HG02798 (cell line): Measurements from ENCODE around the gene PRKCG.

ENCODE experiments used
- ATAC-seq: cut with Tn5 transposase; IDR thresholded peaks from one replicate; pipeline ENCODE4 v1.9.1; 2021; ENCODE audit warnings: mild to moderate bottlenecking; ENCODE audit not compliant: unreplicated experiment, poor library complexity

PRKCG gene

DNA sequence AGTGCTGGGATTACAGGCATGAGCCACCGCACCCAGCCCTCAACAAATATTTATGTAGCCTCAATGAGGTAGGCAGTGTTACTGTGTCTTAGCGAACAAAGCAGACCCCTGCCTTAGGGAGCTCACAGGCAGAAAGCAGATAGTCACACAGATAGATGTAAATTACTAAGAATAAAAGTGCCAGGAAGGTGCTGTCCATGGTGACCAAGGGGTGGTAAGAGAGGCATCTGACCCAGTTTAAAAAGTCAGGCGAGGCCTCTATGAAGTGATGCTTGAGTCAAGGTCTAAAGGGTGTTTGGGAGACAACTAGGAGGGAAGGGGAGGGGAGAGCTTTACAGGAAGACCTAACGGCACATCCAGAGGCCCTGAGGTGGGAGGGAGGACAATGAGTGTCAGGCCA lies 14.7 kb downstream of the PRKCG start:
- ATAC-seq, result no peak

DNA sequence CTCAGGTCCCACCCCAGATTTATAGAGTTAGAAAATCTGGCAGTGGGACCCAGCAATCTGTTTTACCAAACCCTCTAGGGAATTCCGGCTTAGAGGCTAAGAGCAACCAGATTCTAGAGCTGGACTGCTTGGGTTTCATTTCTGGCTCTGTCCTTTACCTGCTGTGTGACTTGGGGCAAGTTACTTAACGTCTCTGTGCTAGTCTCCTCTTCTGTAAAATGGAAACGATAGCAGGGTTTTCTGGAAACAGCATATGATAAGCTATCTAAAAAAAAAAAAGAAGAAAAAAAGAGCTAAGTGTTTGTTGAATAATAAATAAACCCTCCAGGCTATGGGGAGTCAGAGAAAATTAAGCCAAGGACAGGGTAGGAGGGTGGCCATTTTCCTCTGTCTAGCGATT lies 15.5 kb downstream of the PRKCG start:
- no peak for ATAC-seq

DNA sequence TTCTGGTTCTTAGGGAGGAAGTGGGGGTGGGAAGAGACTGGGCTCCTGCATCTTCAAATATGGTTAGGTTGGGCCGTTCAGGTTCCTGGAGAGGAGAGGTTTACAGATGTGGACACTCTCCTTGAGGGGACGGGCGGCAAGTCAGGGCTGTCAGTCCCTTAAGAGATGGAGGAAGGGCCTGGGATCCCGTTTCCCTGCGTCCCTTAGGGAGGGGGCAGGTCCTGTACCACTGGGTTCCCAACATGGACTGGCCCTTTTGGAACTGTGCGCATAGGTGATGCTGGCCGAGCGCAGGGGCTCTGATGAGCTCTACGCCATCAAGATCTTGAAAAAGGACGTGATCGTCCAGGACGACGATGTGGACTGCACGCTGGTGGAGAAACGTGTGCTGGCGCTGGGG lies 16.2 kb downstream of the PRKCG start:
- no peak for ATAC-seq

DNA sequence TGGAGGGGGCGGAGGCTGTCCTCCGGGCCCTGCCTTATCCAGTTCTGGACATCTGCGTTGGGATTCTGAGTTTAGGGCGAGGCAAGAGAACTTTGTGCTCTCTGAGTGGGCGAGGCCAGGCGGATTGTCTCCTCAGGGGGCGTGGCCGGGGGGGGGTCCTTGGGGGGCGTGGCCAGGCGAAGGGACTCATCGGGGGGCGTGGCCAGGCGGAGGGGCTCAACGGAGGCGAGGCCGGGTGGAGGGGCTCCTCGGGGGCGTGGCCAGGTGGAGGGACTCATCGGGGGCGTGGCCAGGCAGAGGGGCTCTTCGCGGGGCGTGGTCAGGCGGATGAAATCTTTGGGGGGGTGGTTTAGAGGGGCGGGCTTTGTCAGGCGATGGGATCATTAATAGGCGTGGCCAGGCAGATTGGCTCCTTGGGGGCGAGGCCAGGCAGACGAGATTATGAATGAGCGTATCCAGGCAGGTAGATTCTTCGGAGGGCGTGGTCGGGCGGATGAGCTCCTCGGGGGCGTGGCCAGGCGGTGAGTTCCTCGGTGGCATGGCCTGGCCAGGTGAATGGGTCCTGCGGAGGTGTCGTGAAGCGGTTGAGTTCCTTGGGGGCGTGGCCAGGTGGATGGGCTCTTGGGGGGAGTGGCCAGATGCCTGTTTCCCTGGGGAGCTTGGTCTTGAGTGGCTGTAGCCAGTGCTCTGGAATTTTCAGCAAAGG lies 16.8 kb downstream of the PRKCG start:
- ATAC-seq, result no peak

DNA sequence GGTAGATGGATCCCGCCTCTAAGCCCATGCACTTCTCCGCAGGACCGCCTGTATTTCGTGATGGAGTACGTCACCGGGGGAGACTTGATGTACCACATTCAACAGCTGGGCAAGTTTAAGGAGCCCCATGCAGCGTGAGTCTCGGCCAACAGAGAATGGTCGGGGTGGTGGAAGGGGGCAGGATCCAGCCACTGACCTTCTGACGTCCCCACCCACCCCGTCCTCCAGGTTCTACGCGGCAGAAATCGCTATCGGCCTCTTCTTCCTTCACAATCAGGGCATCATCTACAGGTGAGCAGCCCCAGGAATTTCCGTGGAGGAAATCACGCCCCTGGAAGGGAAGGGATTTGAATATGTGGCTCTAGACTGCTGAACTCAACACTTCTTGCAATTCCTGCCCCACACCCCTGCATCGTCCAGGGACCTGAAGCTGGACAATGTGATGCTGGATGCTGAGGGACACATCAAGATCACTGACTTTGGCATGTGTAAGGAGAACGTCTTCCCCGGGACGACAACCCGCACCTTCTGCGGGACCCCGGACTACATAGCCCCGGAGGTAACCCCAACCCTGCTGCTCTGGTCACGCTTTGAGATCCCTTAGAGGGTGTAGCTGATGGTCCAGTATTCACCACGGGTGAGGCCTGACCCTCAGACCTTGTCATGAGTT lies 18.3 kb downstream of the PRKCG start:
- no peak for ATAC-seq

DNA sequence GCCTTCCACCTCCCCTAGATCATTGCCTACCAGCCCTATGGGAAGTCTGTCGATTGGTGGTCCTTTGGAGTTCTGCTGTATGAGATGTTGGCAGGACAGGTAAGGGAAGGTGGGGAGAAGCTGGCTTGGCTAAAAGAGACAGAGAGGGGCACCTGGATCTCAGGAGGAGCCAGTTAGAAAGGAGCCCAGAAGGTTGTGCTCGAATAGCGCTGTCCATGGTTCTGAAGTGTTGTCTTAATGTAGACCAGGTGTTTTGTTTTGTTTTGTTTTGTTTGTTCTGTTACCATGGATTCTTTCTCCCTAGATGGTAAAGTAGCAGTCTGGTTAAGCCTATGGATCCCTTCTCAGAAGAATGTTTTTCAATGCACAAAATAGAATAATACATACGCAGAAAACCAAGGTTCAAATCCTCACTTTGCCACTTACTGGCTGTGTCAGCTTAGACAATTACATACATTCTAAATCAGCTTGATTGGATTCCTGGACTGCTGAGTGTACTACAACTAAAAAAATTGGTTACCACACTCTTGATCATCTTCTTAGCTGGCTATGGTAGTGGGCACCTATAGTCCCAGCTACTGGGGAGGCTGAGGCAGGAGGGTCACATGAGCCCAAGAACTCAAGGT lies 21.2 kb downstream of the PRKCG start:
- ATAC-seq, result no peak

DNA sequence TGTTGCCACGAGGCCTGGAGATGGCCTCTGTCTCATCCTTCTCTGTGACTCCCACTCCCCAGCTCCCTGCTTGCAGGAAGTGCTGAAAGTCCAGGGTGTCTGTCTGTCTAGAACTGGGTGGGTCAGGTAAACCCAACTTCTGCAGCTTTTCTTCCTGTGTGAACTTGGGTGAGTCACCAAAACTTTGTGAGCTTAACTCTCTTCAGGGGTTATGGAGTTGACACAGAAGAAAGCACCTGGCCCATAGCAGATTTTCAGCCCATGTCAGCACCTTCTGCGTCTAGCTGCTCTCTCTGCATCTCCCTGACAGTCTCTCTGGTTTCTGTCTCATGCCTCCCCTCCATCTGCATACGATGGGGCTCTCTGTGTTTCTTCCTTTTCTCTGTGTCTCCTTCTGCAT lies 22.9 kb downstream of the PRKCG start:
- ATAC-seq, result no peak

DNA sequence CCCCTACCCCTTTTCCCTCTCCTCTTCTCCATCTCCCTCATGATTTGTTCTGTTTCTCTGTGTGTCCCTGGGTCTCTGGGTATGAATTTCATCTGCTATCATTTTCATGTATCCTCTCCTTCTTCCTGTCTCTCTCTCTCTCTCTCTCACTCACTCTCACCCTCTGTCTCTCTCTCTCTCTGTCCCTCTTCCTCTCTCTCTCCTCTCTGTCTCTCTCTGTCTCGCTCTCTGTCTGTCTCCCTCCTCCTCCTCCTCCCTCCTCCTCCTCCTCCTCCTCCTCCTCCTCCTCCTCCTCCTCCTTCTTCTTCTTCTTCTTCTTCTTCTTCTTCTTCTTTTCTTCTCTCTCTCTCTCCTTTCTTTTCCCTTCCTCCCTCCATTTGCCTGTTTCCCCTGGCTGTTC lies 23.8 kb downstream of the PRKCG start:
- ATAC-seq, result no peak

DNA sequence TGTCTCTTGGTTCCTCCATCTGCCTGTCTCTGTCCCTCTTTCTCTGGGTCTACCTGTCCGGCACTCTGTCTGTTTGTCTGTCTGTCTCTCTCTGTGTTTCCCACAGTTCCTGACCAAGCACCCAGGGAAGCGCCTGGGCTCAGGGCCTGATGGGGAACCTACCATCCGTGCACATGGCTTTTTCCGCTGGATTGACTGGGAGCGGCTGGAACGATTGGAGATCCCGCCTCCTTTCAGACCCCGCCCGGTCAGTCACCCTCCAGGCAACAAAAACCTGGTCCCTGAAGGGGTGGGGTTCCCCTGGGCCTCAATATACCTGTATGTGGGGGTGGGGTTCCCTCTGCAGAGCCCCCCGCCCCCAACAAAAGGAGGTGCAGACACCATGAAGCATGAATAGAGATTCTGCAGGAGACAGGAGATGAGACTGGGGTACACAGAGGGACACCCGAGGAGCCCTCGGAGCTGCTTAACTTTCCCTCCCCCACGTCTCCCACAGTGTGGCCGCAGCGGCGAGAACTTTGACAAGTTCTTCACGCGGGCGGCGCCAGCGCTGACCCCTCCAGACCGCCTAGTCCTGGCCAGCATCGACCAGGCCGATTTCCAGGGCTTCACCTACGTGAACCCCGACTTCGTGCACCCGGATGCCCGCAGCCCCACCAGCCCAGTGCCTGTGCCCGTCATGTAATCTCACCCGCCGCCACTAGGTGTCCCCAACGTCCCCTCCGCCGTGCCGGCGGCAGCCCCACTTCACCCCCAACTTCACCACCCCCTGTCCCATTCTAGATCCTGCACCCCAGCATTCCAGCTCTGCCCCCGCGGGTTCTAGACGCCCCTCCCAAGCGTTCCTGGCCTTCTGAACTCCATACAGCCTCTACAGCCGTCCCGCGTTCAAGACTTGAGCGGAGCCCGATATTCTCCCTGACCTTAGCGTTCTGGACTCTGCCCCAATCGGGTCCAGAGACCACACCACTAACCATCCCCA lies 24.5 kb downstream of the PRKCG start:
- no peak for ATAC-seq

DNA sequence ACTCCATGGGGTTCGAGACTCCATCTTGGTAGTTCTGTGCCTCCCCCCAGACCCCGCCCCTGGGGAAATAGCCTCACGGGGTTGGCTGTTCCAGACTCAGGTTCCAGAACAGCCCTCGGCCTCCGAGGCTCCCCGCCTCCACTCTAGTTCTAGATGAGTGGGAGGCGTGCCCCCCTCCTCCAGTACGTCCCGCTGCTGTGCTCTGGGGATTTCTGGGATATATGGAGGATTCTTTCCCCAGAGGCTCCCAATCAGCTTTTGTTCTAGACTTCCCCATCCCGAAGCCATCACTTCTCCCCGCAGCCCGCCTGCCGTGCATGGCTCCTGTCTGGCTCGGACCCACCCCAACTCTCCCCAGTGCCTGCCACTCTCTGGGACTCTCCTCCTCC lies 25.2 kb downstream of the PRKCG start:
- no peak for ATAC-seq

DNA sequence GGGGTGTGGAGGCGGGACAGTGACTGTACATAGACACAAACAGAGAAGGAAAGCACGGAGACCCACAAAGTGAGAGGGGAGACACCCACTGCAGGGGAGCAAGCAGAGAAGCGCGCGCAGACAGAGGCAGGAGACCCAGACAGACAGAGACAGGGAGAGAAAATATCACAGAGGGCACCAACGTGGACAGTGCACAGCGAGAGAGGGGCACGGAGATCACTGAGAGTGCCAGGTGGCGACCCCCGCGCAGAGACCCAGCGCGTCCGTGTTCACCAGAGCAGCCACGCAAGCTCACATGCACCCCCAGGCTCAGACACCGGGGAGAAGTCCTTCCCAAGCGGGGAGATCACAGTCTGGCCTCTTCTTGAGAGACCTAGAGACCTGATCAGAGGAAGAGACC lies 25.7 kb downstream of the PRKCG start:
- no peak for ATAC-seq

DNA sequence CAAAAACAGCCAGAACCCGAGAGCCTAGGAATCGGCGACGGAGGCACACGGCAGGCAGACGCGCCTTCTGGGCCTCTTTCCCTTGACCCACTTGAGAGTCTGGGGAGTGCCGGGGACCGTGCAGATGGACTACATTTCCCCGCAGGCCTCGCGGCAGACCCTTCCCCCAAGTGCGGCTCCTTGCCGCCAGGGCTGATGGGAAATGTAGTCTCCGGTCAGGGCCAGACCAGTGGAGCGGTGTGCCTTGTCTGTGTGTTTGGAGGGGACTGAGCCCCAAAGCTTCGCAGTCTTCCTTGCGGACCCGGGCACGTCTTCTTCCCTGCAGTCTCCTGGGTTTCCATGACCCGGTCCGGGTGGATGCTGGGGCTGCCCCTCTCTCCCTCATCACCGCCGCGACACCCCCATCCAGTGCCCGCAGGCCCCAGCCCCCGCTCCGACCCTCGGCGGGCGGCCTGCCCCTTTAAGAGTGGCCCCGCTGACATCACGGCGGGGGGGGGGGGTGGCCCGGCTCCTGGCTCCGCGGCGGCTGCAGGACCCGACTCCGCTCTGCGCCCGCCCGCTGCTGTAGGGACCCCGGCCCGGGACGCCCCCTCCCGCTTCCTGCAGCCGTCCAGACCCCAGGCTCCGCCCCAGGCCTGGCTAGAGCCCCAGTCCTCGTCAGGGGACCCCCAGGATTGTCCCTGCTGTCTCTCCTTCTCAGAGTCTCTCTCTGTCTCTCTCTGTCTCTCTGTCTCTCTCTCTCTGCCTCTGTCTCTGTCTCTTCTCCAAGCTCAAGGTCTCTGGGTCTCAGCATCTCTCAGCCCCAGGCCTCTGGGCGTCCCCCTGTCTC lies 26.3 kb downstream of the PRKCG start:
- ATAC-seq, result no peak

DNA sequence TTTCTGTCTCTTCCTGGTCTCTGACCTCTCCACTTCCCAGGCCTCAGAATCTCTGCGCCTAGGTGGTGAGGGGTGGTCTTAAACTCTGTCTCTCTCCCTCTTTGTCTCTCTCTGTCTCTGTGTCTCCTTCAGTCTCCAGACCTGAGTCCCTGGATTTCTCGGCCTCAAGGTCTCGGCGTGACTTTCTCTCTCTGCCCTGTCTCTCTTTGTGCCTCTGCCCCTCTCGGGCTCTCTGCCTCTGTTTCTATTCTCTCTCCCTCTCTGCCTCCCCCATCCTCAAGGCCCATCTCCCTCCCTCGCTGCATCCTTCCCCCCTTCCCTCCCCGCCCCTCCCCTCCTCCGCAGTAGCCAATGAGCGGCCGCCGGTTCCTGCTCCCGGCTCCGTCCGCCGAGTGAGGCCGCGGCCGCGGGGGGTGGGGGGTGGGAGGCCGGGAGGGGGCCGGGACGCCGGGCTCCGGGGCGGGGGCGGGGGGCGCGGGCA lies 27.0 kb downstream of the PRKCG start, which contains the start of gene CACNG7:
Gene CACNG7 (plus strand): TSS at position 344 of the 481 bp plus-strand sequence. CDS start 3,554 bp downstream, outside the sequence.
- no peak for ATAC-seq

DNA sequence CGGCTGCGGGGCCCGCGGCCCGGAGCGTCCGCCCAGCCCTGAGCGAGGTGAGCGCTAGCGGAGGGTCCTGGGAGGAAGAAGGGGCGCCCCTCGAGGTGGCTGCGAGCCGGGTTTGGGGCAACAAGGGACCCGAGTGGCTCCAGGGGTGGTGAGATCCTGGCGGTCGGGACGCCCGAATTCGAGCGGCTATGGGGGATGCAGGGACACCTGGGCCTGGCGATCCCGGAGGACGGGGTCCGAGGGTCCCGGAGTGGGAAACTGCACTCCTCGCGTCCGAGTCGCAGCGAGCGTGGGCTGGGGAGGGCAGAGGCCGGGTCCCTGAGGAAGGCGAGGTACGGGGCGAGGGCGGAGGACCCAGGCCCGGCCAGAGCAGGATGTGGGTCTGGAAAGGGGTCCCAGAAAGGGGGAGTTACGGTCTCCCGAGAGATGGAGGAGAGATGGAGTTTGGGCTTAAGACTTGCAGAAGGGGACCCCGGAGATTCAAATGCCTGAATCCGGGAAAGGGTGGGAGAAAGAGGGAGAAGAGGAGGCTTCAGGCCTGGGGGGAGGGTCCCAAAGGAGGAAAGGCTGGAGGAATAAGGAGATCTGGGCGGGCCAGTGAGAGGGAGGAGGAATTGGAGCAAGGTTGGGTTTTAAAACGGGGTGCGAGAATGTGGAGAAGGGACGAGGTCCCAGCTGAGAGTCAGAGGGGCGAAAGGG lies 27.6 kb downstream of the PRKCG start:
- no peak for ATAC-seq

DNA sequence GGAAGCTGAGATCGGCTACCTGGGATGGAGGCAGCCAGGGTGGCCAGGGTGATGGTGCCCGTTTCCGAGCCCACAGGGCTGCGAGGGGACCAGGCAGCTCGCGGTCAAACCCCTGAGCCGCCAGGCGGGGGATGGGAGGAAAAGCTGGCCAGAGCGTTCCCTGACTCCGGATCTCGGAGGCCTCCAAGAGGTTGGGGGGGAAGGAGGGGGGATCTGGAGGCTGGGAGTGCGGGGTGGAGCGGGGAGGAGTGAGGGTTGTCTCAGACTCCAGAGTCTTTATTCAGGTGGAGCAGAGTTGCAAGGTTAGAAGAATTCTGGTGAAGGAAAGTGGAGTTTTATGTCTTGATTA lies 28.1 kb downstream of the PRKCG start:
- no peak for ATAC-seq

DNA sequence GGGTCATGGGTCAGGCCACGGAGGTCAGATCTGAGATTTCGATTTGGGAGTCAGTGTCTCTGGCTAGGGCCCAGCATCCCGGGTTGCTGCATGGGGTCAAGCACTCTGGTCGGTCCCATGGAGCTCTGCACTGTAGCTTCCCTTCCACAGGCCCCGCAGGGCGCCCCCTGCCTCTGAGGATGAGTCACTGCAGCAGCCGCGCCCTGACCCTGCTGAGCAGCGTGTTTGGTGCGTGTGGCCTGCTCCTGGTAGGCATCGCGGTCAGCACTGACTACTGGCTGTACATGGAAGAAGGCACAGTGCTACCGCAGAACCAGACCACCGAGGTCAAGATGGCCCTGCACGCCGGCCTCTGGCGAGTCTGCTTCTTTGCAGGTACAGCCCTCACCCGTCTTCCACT lies 30.7 kb downstream of the PRKCG start:
- ATAC-seq, result no peak

DNA sequence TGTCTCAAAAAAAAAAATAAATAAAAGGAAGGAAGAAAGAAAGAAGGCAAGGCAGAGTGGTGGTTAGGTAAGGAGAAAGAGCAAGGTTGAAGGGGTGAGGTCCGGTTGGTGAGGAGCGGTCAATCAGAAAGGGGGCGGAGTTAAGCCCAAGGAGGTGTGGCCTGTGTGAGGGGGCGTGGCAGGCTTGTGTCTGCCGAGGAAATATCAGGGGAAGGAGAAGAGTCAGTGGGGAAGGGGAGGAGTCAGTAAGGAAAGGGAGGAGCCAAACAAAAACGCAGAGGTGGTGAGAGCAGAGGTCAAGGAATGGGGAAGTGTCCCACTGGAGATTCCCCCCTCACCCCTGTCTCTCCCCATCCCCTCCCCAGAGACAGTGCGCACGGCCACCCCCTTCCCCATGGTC lies 33.0 kb downstream of the PRKCG start:
- no peak for ATAC-seq

DNA sequence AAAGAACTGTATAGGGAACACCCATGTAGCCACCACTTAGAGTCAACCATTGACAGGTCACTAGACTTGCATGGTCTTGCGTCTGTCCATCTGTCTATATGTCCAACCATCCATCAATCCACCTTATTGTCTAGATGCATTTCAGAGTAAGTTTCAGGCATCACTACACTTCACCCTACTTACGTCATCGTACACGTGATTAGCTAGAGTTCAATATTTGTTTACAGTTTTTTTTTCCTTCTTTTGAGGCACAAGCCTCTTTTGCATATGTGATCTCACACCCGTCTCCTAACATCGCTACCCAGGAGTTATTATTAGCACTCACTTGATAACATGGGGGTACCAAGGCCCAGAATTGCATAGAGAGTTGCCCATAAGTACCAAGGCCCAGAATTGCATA lies 34.0 kb downstream of the PRKCG start:
- no peak for ATAC-seq

DNA sequence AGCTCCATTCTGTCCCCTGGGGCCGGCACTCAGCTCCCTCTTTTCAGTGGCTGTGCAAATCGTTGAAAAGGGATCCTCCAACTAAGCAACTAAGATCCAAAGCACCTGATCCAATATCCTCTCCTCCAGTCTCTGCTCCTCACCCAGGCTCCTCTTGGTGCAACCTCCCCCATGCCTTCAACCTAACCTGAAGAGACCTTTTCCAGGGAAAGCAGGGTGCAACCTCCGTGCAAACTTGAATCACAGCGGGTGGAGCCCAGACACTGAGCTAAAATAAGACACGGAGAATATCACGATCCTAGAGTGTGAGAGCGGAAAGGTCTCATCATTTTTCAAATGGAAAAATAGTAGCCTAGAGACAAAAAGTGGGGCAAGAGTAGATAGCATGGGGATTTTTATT lies 35.4 kb downstream of the PRKCG start:
- no peak for ATAC-seq
